HG02938 (cell line): ENCODE data around the gene CASP14.
"Not testable (repeated sequence)": the region's sequence is repeated elsewhere in the genome, so short reads cannot be mapped to it uniquely, and the experiment has no call there.

Experiments used
- ATAC-seq: cut with Tn5 transposase; IDR thresholded peaks from one replicate; pipeline ENCODE4 v1.9.1; 2021; ENCODE audit warnings: mild to moderate bottlenecking, moderate library complexity; ENCODE audit not compliant: unreplicated experiment

The CASP14 gene, protein sequence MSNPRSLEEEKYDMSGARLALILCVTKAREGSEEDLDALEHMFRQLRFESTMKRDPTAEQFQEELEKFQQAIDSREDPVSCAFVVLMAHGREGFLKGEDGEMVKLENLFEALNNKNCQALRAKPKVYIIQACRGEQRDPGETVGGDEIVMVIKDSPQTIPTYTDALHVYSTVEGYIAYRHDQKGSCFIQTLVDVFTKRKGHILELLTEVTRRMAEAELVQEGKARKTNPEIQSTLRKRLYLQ

DNA sequence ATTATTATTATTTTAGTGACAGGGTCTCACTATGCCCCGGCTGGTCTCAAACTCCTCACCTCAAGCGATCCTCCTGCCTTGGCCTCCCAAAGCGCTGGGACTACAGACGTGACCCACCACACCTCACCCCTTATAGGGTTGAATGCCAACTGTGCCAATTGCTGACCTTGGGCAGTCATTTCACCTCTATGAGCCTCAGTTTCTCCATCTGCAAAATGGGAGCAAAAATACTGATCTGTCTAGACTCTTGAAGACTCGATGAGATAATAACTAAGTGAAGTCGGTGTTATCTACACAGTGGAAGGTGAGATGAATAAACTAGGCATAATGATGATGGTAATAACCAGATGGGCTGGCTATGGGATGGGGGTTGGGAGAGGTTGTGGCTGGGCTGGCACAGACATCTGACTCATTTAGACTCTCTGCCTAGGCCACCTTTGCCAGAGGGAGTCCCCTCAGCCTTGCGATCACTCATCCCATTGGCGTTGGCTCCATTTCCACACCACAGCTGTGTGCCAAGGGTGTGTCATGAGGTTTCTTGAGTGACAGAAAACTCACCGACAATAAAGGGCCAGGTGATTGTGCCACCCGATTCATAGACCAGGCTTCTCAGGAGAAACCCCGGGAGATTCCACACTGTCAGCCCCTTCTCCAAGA, at the start of gene CASP14:
CASP14 (plus strand) TSS at position 596 of the 657 bp plus-strand sequence. CDS start 2,772 bp downstream, outside the sequence.
- no peak for ATAC-seq

DNA sequence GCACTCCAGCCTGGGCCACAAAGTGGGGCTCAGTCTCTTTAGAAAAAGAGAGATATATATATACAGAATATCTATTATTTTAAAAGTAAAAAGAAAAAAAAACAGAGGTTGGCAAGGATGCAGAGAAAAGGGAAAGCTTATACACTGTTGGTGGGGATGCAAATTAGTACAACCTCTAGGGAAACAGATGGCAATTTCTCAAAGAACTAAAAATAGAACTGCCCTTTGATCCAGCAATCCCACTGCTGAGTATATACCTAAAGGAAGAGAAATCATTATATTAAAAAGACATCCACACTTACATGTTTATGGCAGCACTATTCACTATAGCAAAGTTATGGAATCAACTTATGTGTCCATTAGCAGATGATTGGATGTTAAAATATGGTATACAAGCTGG, 41.0 kb upstream of the CASP14 start:
- ATAC-seq = no peak

DNA sequence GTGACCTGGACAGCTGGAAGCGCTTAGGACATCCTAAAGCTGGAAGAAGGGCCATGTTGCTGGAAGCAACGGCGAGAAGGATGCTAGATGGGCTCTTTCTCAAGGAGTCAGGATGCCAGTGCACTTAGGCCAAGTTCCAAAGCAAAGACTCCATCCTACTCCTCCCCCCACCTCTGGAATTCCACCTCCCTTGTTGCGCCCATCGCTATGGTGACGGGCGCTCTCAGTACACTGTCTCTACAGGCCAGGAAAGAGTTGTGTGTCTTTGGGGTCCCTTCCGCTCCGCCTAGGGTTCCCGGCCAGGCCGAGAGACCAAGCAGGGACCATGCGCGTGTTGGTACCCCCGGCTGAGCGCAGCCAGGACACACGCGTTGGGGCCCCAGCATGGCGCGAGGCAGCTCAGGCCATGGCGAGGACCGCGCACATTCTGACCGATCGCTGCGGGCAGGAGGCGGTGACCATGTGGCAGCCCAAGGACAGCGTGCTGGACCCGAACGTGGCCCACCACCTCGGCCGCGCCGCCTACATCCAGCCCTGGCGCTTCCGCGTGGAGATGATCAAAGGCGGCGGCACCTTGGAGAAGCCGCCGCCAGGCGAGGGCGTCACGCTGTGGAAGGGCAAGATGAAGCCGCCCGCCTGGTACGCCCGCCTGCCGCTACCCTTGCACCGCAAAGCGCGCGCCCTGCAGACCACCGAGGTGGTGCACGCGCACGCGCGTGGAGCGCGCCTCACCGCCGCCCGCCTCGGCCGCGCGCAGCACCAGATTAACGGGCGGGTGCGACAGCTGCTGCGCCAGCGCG, 38.6 kb upstream of the CASP14 start:
- no peak for ATAC-seq

DNA sequence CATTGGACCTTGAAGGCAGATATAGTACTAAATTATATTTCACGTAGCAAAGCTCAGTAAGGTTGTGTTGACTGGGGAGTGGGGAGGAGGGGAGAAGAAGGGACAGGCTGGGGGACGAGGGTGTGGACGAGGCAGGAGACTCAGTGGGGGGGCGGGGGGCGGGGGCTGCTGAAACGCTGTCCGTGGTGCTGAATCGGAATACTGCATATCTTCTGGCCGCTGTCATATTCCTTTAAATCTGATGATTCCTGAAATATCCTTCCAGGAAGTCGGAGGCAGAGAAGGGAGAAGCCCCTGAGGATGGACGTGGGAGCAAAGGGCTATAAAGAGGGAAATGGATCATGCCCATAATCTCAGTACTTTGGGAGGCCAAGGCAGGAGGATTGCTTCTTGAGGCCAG, 34.7 kb upstream of the CASP14 start:
- ATAC-seq = no peak

DNA sequence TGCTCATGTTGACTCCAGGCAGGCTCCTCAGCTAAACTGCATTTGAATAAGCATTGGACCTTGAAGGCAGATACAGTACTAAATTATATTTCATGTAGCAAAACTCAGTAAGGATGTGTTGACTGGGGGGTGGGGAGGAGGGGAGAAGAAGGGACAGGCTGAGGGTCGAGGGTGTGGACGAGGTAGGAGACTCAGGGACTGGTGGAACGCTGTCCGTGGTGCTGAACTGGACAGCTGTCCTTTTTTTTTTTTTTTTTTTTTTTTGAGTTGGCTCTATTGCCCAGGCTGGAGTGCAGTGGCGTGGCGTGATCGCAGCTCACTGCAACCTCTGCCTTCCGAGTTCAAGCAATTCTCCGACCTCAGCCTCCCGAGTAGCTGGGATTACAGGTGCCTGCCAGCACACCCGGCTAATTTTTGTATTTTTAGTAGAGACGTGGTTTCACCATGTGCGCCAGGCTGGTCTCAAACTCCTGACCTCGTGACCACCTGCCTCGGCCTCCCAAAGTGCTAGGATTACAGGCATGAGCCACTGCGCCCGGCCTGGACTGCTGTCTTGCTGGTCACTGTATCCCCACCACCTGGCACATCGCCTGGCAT, 33.2 kb upstream of the CASP14 start:
- ATAC-seq = no peak

DNA sequence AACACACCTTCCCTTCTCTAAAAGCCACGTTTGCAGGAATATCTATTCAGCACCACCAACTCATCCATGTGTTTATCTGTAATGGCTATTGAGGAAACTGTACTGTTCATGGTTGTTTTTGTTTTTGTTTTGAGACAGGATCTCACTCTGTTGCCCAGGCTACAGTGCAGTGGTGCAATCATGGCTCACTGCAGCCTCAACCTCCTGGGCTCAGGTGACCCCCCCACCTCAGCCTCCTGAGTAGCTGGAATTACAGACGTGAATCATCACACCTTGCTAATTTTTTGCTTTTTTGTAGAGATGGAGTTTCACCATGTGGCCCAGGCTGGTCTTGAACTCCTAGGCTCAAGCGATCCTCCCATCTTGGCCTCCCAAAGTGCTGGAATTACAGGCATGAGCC, 30.4 kb upstream of the CASP14 start:
- not testable (repeated sequence) for ATAC-seq

DNA sequence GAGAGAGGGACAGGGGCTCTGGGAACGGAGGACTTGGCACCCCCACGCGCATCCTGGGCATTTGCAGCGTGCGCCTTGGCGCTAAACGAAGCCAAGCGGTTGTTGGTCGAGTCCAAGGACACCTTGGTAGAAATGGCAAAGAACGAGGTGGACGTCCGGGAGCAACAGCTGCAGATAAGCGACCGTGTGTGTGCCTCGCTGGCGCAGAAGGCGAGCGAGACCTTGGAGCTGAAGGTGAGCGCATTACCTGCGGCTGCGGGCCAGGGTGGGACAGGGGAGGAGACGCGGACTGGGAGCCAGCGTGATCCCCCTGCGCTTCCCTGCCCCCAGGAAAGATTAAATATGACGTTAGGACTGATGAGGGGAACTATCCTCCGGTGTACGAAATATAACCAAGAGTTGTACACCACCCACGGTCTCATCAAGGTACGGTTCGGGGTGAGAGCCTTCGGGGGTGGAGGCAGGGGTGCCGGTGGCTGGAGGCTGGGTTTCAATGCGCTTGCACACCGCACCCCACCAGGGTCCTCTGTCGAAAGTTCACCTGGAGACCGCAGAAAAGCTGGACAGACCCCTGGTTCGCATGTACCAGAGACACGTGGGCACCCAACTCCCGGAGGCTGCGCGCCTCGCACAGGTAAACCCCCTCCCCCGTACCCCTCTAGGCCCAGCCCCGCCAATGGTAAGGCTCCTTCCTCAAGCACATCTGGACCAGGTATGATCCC, 27.8 kb upstream of the CASP14 start:
- no peak for ATAC-seq

DNA sequence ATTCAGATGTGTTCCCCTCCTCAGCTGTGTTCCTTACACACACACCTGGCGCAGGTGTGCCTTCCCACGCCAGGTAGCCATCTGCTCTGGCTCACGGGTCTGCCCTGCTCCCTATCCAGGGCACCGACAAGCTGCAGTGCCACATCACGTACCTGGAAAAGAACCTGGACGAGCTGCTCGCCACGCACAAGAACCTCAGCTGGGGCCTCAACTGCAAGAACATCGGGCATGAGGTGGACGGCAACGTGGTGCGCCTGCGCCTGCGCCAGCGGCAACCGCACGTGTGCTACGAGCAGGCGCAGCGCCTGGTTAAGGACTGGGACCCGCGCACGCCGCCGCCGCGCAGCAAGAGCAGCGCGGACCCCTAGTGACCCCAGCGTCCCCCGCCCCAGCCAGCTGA, 26.5 kb upstream of the CASP14 start:
- ATAC-seq = no peak

DNA sequence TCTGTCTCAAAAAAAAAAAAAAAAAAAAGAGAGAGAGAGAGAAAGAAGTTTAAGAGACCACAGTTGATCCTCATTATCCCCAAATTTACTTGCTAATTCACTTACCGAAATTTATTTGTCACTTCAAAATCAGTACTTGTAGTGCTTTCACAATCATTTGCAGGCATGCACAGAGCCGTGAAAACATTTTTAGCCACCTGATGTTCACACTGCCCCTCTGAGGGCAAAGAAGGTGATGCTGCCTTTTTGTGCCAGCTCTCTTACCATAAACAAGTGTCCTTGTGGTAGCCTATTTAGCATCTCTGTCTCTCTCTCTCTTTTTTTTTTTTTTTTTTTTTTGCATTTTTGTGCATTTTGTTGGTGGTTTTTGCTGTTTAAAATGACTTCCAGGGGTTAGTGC, 24.1 kb upstream of the CASP14 start:
- no peak for ATAC-seq

DNA sequence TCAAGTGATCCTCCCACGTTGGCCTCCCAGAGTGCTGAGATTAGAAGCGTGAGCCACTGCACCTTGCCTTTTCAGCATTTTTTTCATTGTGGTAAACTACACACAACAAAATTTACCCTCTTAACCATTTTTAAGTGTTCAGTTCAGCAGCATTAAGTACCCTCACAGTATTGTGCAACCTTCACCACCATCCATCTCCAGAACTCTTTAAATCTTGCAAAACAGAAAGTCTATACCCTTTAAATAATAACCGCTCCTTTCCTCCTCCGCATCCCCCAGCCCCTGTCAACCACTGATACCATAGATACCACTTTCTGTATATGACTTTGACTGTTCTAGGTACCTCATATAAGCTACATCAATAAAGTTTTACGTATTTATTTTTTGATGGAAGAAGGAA, 20.8 kb upstream of the CASP14 start:
- no peak for ATAC-seq

DNA sequence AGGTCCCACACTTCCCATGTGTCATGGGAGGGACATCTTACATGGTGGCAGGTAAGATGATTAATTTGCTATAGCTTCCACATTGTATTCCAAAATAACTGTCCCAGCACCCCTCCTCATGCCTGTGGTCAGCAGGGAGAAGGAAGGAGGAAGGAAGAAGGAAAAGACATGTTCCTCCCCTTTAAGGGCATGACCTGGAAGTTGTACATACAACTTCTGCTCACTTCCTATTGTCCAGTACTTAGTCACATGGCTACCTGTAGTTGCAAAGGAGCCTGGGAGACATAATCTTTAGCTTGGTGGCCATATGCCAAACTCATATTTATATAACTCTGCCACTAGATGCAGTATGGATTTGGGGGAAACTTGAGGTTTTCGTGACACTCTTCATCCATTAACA, 17.6 kb upstream of the CASP14 start:
- ATAC-seq = no peak

DNA sequence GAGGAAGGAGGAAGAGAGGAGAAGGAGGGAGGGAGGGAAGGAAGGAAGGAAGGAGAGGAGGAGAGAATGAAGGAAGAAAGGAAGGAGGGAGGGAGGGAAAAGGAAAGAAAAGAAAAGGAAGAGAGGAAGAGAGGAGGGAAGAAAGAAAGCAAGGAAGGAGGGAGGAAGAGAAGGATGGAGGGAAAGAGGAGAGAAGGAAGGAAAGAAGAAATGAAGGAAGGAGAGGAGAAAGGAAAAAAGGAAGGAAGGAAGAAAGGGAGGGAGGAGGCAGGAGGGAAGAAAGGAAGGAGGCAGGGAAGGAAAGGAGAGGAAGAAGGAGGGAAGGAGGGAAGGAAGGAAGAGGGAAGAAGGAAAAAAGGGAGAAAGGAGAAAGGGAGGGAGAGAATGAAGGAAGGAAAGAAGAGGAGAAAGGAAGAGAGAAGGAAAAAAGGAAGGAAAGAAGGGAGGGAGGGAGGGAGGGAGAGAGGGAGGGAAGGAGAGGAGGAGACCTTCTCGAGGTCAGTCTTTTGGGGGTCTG, 13.4 kb upstream of the CASP14 start:
- ATAC-seq = no peak

DNA sequence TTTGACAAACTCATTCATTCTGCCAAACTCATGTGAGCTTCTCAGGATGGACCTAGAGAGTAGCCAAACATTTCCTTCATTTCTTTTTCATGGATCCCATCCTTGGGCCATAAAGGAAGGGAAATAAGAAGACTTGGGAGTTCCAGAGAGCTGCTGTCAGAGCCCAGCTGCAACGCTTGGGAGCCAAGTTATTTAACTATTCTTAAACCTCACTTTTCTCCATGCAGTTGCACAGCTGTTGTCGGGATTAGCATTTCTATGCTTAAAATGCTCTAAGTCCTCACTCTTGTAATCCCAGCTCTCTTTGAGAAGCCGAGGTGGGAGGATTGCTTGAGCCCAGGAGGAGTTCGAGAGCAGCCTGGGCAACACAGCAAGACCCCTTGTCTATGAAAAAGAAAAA, 11.7 kb upstream of the CASP14 start:
- ATAC-seq = no peak

DNA sequence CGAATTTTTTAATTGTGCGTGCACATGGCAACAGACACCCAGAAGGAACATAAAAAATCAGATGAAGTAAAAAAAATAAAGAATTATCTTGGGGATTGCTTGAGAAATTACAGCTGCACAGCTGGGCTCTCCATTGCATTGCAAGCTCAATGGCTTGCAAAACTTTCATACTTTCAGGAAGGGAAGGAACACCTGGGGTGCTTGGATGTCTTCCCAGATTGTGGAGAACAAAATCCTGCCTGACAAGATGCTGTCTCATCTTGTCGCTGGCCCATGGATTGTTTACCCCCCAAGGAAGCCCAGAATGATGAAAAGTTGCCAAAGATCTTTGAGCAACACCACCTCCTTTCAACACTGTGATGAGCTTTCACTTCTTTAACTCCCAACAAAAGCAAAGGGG, 11.0 kb upstream of the CASP14 start:
- no peak for ATAC-seq

DNA sequence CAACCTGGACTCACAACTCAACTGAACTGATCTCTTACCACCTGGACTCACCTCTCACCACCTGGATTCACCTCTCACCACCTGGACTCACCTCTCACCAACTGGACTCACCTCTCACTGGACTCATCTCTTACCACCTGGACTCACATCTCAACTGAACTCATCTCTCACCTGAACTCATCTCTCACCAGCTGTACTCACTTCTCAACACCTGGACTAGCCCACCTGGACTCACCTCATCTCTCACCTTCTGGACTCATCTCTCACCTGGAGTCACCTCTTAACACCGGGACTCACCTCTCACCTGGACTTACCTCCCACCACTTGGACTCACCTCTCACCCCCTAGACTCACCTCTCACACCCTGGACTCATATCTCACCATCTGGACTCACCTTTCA, 7.3 kb upstream of the CASP14 start:
- no peak for ATAC-seq

DNA sequence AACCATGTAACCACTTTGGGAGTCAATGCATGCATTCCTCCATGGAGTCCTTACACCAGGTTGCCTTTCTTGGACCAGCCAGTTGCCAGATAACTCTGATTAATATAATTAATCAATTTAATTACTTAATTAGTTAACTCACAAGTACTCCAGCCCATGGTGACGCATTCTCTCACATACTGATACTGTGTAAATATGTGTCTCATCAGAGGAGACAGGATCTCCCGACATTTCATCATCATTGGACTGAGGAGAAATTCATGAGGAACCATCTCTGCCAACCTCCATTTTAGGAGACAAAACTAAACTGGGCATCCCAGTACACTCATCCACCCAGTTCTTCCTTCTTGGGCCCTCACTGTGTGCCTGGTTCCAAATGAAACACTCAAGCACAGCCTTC, 6.5 kb upstream of the CASP14 start:
- no peak for ATAC-seq

DNA sequence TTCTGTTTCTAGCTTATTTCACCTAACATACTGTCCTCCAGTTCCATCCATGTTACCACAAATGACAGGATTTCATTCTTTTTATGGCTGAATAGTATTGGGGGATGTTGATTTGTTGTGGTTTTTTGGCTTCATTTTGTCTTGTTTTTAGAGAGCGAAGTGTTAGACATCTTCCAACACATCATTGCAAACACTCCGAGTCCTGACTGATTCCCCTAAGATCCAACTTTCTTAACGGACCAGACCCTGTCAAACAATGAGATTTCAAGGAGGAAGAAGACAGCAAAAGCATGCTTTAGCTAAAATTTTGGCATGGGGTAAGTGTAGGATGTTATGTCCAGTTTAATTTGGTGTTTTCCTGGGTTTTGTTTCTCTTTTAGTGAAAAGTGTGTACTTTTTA, 3.8 kb upstream of the CASP14 start:
- ATAC-seq = no peak

DNA sequence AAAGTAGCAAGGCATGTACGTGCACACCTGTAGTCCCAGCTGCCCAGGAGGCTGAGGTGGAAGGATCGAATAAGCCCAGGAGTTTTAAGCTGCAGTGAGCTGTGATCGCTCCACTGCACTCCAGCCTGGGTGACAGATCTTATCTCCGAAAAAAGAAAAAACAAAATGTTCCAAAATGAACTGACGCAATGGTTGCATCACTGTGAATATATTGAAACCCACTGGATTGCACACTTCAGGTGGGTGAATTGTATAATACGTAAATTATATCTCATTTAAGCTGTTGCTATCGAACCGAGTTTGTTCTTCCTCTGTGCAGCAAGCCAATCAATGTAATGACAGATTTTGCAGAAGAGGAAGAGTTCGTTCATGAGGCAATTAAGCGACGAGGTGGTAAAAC, 1.6 kb upstream of the CASP14 start:
- ATAC-seq = no peak

DNA sequence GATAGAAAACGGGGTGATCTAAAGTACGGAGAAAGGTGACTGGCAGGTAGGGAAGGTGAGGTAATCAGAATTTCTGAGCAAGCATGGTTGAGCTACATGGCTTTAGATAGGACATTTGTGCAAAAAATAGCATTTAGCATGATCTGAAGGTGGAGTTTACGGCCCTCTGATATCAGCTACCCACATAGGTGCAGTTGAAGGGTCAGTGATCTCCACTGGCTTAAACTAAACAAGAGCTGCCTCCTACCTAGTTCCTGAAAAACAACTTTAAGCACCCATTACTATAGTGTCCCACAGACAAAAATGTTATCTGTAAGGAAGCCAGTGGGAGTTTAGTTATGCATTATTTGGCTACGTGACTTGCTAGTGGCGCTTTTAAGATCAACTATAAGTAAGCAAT, 1.2 kb upstream of the CASP14 start:
- no peak for ATAC-seq

DNA sequence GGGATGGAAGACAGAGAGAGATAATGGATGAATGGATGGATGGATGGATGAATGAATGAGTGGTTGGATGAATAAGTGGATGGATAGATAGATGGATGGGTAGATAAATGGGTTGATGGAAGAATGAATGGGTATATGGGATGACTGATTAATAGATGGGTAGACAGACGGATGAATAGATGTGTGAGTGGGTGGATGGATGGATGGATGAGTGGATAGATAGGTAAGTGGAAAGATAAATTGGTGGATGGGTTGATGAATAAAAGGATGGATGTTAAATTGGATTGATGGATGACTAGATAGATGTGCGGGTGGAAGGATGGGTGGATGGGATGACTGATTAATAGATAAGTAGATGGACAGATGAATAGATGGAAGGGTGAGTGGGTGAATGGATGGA, 1.4 kb downstream of the CASP14 start:
- ATAC-seq = no peak

DNA sequence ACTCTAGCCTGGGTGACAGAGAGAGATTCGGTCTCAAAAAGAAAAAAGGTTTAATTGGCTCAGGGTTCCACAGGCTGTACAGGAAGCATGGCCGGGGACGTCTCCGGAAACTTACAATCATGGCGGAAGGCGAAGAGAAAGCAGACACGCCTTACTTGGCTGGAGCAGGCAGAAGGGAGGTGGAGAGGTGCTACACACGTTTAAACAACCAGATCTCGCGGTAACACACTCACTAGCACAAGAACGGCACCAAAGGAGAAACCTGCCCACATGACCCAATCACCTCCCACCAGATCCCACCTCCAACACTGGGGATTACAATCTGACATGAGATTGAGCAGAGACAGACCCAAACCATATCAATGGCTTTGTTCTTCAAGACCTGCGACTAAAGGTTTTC, 12.8 kb downstream of the CASP14 start:
- ATAC-seq = no peak
